Stomach smooth muscle (tissue), 2 donors: Measurements from ENCODE around the gene CERK.
A peak's percentile ranks its signal among the peaks of the same experiment; 100 is the strongest.
"Not testable (repeated sequence)": the region's sequence is repeated elsewhere in the genome, so short reads cannot be mapped to it uniquely, and the experiment has no call there.

Experiments used
- H3K27ac ChIP-seq: one replicate; pipeline ENCODE4 v1.7.0; 2013; ENCODE audit warnings: mild to moderate bottlenecking, low read length, inconsistent platforms
- H3K27me3 ChIP-seq, 2 donors: one replicate each; pipeline ENCODE4 v1.7.0; 2013; ENCODE audit warnings: low read length in 2 of 2; ENCODE audit not compliant: insufficient read depth in 2 of 2, control insufficient read depth in 1 of 2
- H3K36me3 ChIP-seq, 2 donors: one replicate each; pipeline ENCODE4 v1.7.0; 2013; ENCODE audit warnings: low read length in 2 of 2; ENCODE audit not compliant: control insufficient read depth in 2 of 2, insufficient read depth in 2 of 2
- H3K4me1 ChIP-seq: one replicate; pipeline ENCODE4 v1.7.0; 2013; ENCODE audit warnings: low read length; ENCODE audit not compliant: control insufficient read depth, insufficient read depth
- H3K4me3 ChIP-seq, 2 donors: one replicate each; pipeline ENCODE4 v1.7.0; 2013; ENCODE audit warnings: low read length in 2 of 2
- H3K9ac ChIP-seq, 2 donors: one replicate each; pipeline ENCODE4 v1.7.0; 2013; ENCODE audit warnings: low read length in 2 of 2, mild to moderate bottlenecking in 1 of 2
- H3K9me3 ChIP-seq, 2 donors: one replicate each; pipeline ENCODE4 v1.7.0; 2013; ENCODE audit warnings: low read length in 2 of 2; ENCODE audit not compliant: control insufficient read depth in 2 of 2
- donor health status: healthy.
- donor health status: Pancreatic carcinoma.

CERK gene, protein sequence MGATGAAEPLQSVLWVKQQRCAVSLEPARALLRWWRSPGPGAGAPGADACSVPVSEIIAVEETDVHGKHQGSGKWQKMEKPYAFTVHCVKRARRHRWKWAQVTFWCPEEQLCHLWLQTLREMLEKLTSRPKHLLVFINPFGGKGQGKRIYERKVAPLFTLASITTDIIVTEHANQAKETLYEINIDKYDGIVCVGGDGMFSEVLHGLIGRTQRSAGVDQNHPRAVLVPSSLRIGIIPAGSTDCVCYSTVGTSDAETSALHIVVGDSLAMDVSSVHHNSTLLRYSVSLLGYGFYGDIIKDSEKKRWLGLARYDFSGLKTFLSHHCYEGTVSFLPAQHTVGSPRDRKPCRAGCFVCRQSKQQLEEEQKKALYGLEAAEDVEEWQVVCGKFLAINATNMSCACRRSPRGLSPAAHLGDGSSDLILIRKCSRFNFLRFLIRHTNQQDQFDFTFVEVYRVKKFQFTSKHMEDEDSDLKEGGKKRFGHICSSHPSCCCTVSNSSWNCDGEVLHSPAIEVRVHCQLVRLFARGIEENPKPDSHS

DNA sequence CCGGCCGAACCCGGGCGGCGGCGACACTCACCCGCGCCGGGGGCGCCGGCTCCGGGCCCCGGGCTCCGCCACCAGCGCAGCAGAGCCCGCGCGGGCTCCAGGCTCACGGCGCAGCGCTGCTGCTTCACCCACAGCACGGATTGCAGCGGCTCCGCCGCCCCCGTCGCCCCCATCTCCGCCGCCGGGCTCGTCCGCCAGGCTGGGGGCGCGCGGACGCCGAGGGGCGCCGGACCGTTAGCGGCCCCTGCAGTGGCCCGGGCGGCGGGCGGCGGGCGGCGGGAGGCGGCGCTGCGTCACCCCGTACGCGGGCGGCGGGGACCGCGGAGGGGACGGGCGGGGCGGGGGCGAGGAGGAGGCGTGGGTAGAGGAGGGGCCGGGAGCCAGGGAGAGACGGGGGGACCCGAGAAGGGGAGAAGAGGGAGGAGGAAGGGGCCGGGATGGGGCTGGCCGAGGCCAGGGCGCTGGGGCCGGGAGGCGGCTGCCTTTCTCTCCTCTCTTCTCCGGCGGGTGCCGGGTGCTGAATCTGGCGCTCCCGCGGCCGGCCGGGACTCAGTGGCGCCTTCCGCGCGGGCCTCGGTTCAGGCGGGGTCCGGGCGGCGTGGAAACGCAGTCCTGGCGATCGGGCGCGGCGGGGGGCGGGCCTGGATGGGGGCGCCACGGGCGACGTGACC is at the start of gene CERK:
Gene CERK (minus strand): TSS at position 277 of the 671 bp plus-strand sequence. CDS start 104 bp downstream, at position 173.
- Histone ChIP-seq H3K9me3 (no peaks in the 10 kb centered on the region), H3K4me3 (peak within 1 kb of the TSS; percentile 61 to 79), H3K27ac (peak within 1 kb of the TSS; percentile 80), H3K4me1 (peaks cover 55% of the 10 kb centered on the region), H3K36me3 (no peaks in the 10 kb centered on the region), H3K9ac (peak within 1 kb of the TSS; percentile 66 to 71), H3K27me3 (no peaks in the 10 kb centered on the region)

GRCh38 chr22:46783721-46784120 is 45.7 kb upstream of the CERK start:
- Histone ChIP-seq H3K9me3 (no peaks in the 10 kb centered on the region), H3K4me1 (no peaks in the 10 kb centered on the region), H3K9ac (no peak overlapping the region), H3K4me3 (no peak overlapping the region), H3K36me3 (peaks cover 0 to 3% of the 10 kb centered on the region in 2 donors), H3K27ac (no peak overlapping the region), H3K27me3 (no peaks in the 10 kb centered on the region)

GRCh38 chr22:46782200-46782599 is 44.1 kb upstream of the CERK start:
- not testable (repeated sequence) for H3K36me3 ChIP-seq, H3K4me3 ChIP-seq, H3K9ac ChIP-seq, H3K4me1 ChIP-seq, H3K27ac ChIP-seq, H3K9me3 ChIP-seq, H3K27me3 ChIP-seq

- H3K27ac ChIP-seq = no peak overlapping the region
- no peak overlapping the region for H3K9ac ChIP-seq
- no peak overlapping the region for H3K4me3 ChIP-seq
- no peaks in the 10 kb centered on the region for H3K27me3 ChIP-seq
- H3K4me1 ChIP-seq = no peaks in the 10 kb centered on the region
- H3K9me3 ChIP-seq = no peaks in the 10 kb centered on the region
- H3K36me3 ChIP-seq = peaks cover 0 to 3% of the 10 kb centered on the region in 2 donors
Measured at GRCh38 chr22:46781291-46781690, 43.2 kb upstream of the CERK start.

DNA sequence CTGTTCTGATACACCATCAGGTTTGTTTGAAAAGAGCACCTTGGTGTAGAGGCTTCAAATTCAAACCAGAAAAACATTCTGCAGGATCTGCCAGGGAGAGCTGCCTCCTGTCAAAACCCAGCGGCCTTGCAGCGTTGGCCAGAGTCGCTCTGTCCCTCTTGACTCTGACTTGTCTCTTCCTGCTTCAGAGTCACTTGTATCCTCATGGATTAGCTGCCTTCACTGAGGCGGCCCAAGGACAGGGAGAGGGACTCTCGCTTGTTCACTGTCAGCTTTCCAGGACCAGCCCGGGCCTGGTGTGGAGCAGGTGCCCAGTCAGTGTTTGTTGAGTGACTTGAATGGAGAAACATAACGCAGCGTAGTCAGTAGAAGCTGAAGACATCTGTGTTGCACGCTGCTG is 42.4 kb upstream of the CERK start:
- Histone ChIP-seq H3K27me3 (no peaks in the 10 kb centered on the region), H3K9me3 (no peaks in the 10 kb centered on the region), H3K4me3 (no peak overlapping the region), H3K4me1 (peaks cover 3% of the 10 kb centered on the region), H3K27ac (no peak overlapping the region), H3K36me3 (peaks cover 0 to 3% of the 10 kb centered on the region in 2 donors), H3K9ac (no peak overlapping the region)

DNA sequence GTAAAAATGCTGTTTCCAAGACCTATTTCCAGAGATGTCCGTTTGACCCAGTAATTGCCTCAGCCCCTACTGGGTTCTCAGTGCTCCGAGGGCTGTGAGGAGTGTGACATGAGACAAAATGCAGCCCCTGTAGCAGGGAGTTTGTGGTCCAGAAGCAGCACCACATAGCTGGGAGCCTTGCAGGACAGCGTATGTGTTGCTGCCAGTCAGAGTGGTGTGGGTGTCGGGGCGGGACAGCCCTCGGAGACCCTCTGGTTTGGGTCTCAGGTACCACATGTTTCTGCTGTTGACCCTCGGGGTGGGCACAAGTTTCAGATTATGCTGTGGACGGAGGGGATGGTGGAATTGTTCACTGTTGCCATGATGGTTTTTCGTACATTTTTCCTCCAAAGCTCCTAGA is 41.6 kb upstream of the CERK start:
- Histone ChIP-seq H3K9ac (no peak overlapping the region), H3K36me3 (no peaks in the 10 kb centered on the region), H3K9me3 (no peaks in the 10 kb centered on the region), H3K4me3 (no peak overlapping the region), H3K4me1 (peaks cover 7% of the 10 kb centered on the region), H3K27me3 (no peaks in the 10 kb centered on the region), H3K27ac (no peak overlapping the region)

GRCh38 chr22:46779023-46779422 is 41.0 kb upstream of the CERK start:
- no peaks in the 10 kb centered on the region for H3K27me3 ChIP-seq
- H3K4me3 ChIP-seq = no peak overlapping the region
- peaks cover 7% of the 10 kb centered on the region for H3K4me1 ChIP-seq
- no peak overlapping the region for H3K27ac ChIP-seq
- no peaks in the 10 kb centered on the region for H3K9me3 ChIP-seq
- no peaks in the 10 kb centered on the region for H3K36me3 ChIP-seq
- H3K9ac ChIP-seq = no peak overlapping the region

DNA sequence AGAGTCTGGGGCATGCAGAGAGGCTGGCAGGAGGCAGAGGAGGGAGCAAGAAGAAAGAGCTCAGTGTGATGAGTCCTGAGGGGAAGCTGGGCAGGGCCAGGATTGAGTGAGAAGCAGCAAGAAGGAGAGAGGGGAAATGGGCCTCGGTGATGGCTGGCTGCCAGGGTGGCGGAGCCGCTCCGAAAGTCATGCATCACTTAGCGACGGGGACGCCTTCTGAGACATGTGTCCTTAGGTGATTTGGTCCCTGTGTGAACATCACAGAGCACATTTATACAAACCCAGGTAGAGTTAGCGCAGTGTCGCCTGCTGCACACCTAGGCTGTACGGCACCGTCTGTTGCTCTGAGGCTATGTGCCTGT is 39.5 kb upstream of the CERK start:
- Histone ChIP-seq H3K4me3 (no peak overlapping the region), H3K27ac (no peak overlapping the region), H3K9me3 (no peaks in the 10 kb centered on the region), H3K27me3 (no peaks in the 10 kb centered on the region), H3K36me3 (no peaks in the 10 kb centered on the region), H3K9ac (no peak overlapping the region), H3K4me1 (peaks cover 10% of the 10 kb centered on the region)

DNA sequence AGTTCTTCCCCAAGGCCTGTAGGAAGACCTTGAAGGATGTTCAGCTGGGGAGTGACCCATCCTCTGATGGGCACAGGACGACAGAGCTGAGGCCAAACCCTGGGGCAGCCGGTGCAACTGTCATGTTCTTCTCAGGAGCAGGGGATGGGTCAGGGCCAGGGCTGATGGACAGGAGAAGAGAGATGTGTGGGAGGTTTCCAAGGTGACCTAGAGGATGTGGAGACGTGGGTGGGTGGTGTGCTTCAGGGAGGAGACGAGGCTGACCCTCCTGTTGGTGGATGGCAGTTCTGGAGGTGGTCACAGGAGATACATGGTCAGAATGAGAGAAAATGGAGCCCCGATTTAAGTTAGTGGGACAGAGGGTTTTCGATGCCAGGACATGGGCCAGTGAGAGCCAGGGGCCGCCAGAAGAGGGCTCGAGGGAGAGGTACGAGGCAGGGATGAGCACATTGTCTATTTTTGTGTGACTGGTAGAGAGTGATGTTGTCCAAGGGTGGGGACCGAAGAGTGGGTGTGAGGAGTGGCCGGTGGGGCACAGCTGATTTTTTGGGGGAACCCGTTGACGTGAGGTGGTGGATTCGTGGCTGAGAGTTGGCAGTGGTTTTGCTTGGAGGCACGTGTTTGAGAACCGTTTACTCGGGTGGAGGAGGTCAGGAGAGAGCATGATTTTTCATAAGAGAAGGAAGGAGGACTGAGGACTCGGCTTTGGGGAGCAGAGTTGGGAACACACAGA is 39.0 kb upstream of the CERK start:
- H3K27me3 ChIP-seq = no peaks in the 10 kb centered on the region
- no peaks in the 10 kb centered on the region for H3K36me3 ChIP-seq
- no peaks in the 10 kb centered on the region for H3K9me3 ChIP-seq
- H3K27ac ChIP-seq = no peak overlapping the region
- peaks cover 10% of the 10 kb centered on the region for H3K4me1 ChIP-seq
- H3K4me3 ChIP-seq = no peak overlapping the region
- no peak overlapping the region for H3K9ac ChIP-seq

DNA sequence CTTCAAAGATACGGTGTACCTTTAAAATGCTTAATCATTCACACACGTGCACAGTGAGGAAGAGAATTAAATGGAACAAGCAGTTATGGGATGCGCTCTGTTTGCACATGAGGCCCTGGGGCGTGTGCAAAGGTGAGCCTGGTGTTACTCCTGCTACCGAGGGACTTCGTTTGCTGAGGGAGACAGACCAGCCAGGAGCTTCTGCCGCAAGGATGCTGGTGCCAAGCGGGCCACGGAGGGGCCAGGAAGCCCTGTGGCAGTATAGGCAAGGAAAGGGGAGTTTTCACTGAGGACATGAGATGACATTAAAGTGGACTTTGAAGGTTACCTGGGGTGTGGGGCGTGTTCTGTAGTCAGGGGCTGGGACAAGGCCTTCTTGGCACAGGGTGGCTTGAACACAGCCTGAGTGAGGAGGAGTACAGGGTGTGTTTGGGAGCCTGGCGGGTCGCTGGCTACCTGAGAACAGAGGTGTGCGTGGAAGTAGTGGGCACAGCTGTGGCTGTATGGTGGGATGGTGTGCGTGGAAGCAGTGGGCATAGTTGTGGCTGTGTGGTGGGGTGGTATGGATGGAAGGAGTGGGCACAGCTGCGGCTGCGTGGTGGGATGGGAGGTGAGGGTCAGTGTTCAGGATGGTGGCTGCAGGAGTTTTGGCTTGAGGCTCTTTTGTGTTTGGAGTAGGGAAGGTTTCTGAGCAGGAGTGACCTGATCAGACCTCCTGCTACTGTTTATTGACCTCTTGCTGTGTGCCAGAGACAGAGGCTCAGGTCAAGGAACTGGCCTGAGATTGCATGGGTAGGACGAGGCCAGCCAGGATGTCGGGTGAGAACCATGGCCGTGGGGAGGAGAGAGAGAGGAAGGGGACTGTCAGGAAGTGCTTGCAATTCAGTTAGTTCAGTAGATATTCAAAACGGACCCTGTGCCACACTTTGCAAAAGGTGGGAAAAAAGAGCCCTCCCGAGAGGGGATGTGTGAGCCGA is 38.1 kb upstream of the CERK start:
- H3K36me3 ChIP-seq = no peaks in the 10 kb centered on the region
- no peak overlapping the region for H3K27ac ChIP-seq
- no peaks in the 10 kb centered on the region for H3K27me3 ChIP-seq
- H3K9me3 ChIP-seq = no peaks in the 10 kb centered on the region
- H3K9ac ChIP-seq = no peak overlapping the region
- H3K4me1 ChIP-seq = peaks cover 10% of the 10 kb centered on the region
- no peak overlapping the region for H3K4me3 ChIP-seq
